Activated T-cell treated with anti-CD3 and anti-CD28 coated beads for 24 hours (primary cell): ENCODE data around the gene PHF13.

ENCODE experiments used
- DNase-seq: peaks from one replicate; pipeline ENCODE4 v3.0.0-alpha.2; 2020; ENCODE audit warnings: low read depth

Gene PHF13

DNA sequence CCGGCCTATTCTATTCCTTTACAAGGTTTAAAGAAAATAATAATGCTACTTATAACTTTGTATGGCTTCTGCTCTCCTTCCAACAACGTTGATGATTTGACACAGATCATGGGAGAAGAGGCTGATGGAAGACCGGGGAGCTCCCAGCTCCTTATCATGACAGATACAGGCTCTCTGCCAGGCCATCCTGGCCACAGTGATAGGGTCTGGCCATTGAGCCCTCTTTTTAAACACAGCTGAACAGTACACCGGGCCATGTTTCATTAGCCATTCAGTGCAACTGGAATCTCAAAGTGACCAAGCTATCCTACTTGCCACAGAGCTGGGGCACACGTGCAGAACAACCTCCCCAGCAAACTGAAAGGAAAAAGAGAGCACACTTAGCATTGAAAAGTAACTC lies 53.2 kb downstream of the PHF13 start:
- DNase-seq = no peak

DNA sequence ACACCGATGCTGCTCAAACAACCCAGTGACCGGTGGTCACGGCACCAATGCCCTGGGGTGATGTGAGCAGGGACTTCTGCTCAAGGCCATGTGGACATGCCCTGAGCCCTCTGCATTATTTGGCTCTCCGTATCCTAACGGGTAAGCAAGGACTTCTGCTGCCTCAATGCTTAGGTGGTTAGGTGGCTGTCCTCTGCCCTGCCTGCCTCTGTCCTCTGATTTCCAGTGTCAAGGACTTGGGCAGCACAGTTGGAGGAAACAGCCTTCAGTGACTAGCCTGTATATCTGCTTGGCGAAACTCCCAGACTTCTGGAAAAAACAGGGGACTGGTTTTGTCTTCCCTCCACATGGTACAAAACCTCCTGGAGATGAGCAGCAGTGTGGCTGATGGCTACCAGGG lies 53.6 kb downstream of the PHF13 start:
- no peak for DNase-seq

DNA sequence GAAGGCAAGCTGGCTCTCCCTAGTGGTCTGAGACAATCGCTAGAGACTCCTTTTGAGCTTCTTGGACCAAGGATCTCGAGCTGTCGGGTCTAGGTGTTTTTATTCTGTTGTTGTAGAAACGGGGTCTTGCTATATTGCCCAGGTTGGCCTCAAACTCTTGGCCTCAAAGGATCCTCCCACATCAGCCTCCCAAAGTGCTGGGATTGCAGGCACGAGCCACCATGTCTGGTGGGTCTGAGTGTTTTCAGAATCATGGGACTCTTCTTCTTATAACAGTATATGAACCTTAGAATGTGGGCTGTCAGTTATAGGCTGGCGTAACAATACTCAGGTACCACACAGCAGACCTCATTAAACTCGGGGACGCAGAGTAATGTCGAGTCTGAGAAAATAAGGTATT lies 55.0 kb downstream of the PHF13 start:
- DNase-seq = no peak

DNA sequence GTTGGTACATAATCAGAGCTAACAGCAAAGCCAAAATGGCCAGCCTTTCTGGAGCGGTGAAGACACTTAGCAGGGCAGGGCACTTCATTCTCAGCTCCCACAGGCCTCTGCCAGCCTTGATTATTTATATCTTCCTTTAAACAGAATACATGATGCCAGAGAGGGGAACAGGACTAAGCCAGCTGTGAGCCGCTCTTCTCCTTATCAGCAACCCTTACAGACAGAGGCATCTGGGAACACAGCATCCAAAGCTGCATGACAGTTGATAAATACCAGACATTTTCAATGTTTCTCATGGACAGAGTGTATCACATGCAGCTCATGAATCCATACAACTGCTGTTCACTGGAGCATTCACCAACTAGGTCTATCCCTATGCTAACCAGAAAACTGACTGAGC lies 59.0 kb downstream of the PHF13 start:
- no peak for DNase-seq
